ENCODE measurements around the gene THAP2. TPM values are rescaled to one million over a fixed set of nuclear protein-coding genes. Genes with fewer than 3 reads are reported as not detected.

Gene THAP2
- total RNA-seq, 1 experiment from 2014 or later, result 2.7 TPM

GRCh38 chr12:71726548-71726947 lies 62.4 kb downstream of the THAP2 start:
- Mint-ChIP-seq H3K4me3 (ENCODE audit: unreplicated experiment) (no peak overlapping the region), H3K36me3 (ENCODE audit: insufficient read depth, unreplicated experiment) (no peaks in the 10 kb centered on the region), H3K9me3 (ENCODE audit: unreplicated experiment) (no peaks in the 10 kb centered on the region), H3K27ac (ENCODE audit: unreplicated experiment) (no peak overlapping the region), H3K4me1 (ENCODE audit: low read depth, unreplicated experiment) (peaks cover 6% of the 10 kb centered on the region), H3K27me3 (ENCODE audit: insufficient read depth, unreplicated experiment) (no peaks in the 10 kb centered on the region)
- DNase-seq, result no peak
- no TSS peak for BruUV-seq (replicated peaks)
- CTCF ChIA-PET, result no interaction called here
- Histone ChIP-seq H3K4me1 (no peaks in the 10 kb centered on the region), H3K27me3 (replicated peaks; ENCODE audit: control insufficient read depth, insufficient read depth, low read length) (no peaks in the 10 kb centered on the region), H3K4me3 (ENCODE audit: low read depth, low read length) (no peak overlapping the region), H3K36me3 (ENCODE audit: control insufficient read depth, insufficient read depth, low read length) (no peaks in the 10 kb centered on the region), H3K9me3 (0 out of 2 replicates have a peak, but pooled peaks cover 4% of the 10 kb centered on the region)
- TF ChIP-seq CTCF (IDR thresholded peaks at IDR 0.05; ENCODE audit: insufficient read depth in 1 of 2, low read depth in 1 of 2, low read length in 1 of 2, severe bottlenecking in 1 of 2, unreplicated experiment in 1 of 2), result no peak
- POLR2A ChIA-PET, result no interaction called here
- intact Hi-C loops (cut with micrococcal nuclease; ENCODE audit: unreplicated experiment), result no loop called here

GRCh38 chr12:71727958-71728357 lies 63.9 kb downstream of the THAP2 start:
- no peak overlapping the region for H3K4me3 ChIP-seq (ENCODE audit: low read depth, low read length)
- H3K36me3 ChIP-seq (ENCODE audit: control insufficient read depth, insufficient read depth, low read length), result no peaks in the 10 kb centered on the region
- H3K9me3 ChIP-seq, result 0 out of 2 replicates have a peak, but pooled peaks cover 4% of the 10 kb centered on the region
- intact Hi-C loops (cut with micrococcal nuclease; ENCODE audit: unreplicated experiment), result no loop called here
- no peak overlapping the region for H3K27ac Mint-ChIP-seq (ENCODE audit: unreplicated experiment)
- CTCF ChIA-PET, result interaction anchor here (0.6 kb wide), 1 partner anchor 149 kb away, joined by 4 read pairs; no protein-coding TSS in a partner anchor
- peaks cover 6% of the 10 kb centered on the region for H3K4me1 Mint-ChIP-seq (ENCODE audit: low read depth, unreplicated experiment)
- POLR2A ChIA-PET, result no interaction called here
- no peaks in the 10 kb centered on the region for H3K27me3 ChIP-seq (replicated peaks; ENCODE audit: control insufficient read depth, insufficient read depth, low read length)
- no peaks in the 10 kb centered on the region for H3K27me3 Mint-ChIP-seq (ENCODE audit: insufficient read depth, unreplicated experiment)
- no TSS peak for BruUV-seq (replicated peaks)
- TF ChIP-seq CTCF (IDR thresholded peaks at IDR 0.05; ENCODE audit: insufficient read depth in 1 of 2, low read depth in 1 of 2, low read length in 1 of 2, severe bottlenecking in 1 of 2, unreplicated experiment in 1 of 2), result no peak
- no peaks in the 10 kb centered on the region for H3K36me3 Mint-ChIP-seq (ENCODE audit: insufficient read depth, unreplicated experiment)
- DNase-seq, result no peak
- H3K4me3 Mint-ChIP-seq (ENCODE audit: unreplicated experiment), result no peak overlapping the region
- no peaks in the 10 kb centered on the region for H3K9me3 Mint-ChIP-seq (ENCODE audit: unreplicated experiment)
- no peaks in the 10 kb centered on the region for H3K4me1 ChIP-seq

Other genes starting within 250 kb of the THAP2 start
- gene LGR5, start 224.5 kb upstream of the THAP2 start, total RNA-seq (2022), result 28.0 and 28.4 TPM in 2 replicates
- 48.7 and 50.7 TPM in 2 replicates for gene ZFC3H1, start 453 bp upstream of the THAP2 start, total RNA-seq (2022)
- gene TMEM19, start 21.8 kb downstream of the THAP2 start, total RNA-seq (2022), result 17.8 and 24.2 TPM in 2 replicates
- 69.6 and 72.0 TPM in 2 replicates for gene RAB21, start 90.6 kb downstream of the THAP2 start, total RNA-seq (2022)
- gene TBC1D15, start 175.5 kb downstream of the THAP2 start, total RNA-seq (2022), result 27.1 and 31.3 TPM in 2 replicates